Stomach (tissue), 4 donors: ENCODE results near the gene TMEM59L.

Experiments
- CTCF ChIP-seq, 7 experiments: fragments of 450-650 bp in 4 of 7; fragments of 200-600 bp in 3 of 7; sonication (generic) in 3 of 7; IDR thresholded peaks; one replicate each; pipeline ENCODE4 v1.5.1; 2016 to 2019; ENCODE audit warnings: antibody characterized with exemption in 7 of 7, control low read depth in 2 of 7, mild to moderate bottlenecking in 1 of 7
- POLR2A ChIP-seq, 4 donors: fragments of 450-650 bp; IDR thresholded peaks; one replicate each; pipeline ENCODE4 v1.6.1; 2016; ENCODE audit warnings: antibody characterized with exemption in 4 of 4, control low read depth in 2 of 4, mild to moderate bottlenecking in 1 of 4, moderate library complexity in 1 of 4

- TF ChIP-seq POLR2A (IDR thresholded peaks at IDR 0.05) (no peak), CTCF (IDR thresholded peaks at IDR 0.05) (no peak)
These were observed 36.3 kb upstream of the TMEM59L start for GRCh38 chr19:18576383-18576782.
